SIG-M5 treated with dmso at 0.1 percent for 504 hours (cell line): ENCODE measurements around the gene LRP11.
"Not testable (repeated sequence)": the region's sequence is repeated elsewhere in the genome, so short reads cannot be mapped to it uniquely, and the experiment has no call there.

Experiments used
- DNase-seq: peaks from one replicate; lab custom pipeline; 2025; ENCODE audit not compliant: unreplicated experiment; lab: John Stamatoyannopoulos, UW

LRP11 gene, protein sequence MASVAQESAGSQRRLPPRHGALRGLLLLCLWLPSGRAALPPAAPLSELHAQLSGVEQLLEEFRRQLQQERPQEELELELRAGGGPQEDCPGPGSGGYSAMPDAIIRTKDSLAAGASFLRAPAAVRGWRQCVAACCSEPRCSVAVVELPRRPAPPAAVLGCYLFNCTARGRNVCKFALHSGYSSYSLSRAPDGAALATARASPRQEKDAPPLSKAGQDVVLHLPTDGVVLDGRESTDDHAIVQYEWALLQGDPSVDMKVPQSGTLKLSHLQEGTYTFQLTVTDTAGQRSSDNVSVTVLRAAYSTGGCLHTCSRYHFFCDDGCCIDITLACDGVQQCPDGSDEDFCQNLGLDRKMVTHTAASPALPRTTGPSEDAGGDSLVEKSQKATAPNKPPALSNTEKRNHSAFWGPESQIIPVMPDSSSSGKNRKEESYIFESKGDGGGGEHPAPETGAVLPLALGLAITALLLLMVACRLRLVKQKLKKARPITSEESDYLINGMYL

DNA sequence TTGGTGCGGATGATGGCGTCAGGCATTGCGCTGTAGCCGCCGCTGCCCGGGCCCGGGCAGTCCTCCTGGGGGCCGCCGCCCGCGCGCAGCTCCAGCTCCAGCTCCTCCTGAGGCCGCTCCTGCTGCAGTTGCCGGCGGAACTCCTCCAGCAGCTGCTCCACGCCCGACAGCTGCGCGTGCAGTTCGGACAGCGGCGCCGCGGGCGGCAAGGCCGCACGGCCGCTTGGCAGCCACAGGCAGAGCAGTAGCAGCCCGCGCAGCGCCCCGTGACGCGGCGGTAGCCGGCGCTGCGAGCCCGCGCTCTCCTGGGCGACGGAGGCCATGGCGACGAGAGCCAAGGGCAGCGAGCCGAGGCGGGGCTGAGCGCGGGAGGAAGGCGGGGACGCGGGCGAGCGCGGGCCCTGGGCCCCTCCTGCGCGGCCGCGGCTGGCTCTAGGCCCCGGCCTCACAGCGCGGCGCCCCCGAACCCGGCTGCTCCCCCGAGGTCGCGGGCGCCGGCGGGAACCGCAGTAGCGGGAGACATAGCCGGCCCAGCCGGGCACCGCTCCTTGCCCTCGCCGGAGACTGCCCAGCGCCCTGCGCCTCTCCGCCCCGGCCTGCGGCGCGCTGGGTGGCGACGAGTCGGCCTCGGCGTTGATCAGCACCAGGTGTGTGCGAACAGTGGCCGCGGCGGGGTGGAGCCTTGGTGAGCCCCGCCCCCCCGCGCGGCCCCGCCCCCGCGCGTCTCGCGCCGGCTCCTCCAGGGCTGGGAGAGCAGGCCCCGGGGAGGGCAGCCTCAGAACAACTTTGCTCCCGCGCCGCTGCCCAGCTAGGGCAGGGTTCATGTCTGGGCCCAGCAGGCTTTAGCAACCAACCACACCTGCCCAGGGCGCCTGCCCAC lies at the start of gene LRP11:
Gene LRP11, minus strand, starts transcription at position 662 of the 880 bp plus-strand sequence. Its CDS starts 339 bp downstream, at position 323.
- DNase-seq: peak; percentile 66

DNA sequence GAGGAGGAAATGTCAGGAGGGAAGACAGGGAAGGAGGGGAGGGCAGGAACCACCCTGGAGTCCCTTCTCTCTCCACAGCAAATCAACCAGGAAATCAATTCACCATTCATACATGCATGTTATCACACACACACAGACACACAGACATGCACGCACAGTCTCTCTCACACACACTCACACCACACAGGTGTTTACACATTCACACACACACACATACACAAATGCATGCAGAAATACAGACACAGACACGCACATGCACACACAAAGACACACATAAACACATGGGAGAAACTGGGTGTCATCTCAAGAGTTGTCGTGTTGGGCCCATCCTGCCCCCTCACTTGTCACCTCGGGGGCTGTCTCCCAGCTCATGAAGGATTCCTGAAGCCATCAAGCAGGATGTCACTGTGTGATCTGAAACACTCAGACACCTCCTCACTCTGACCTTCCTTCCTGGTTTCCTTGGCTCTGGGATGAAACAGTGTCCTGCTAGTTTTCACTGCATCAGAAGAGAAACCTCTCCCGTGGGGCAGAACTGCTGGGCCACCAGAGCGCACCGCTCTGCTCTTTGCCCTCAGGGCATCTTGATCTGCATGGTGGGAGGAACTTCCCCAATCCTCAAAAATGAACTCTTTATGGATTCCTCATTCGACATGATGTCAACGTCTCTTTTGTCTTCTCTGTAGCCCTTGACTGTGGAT lies 49.5 kb upstream of the LRP11 start:
- no peak for DNase-seq

DNA sequence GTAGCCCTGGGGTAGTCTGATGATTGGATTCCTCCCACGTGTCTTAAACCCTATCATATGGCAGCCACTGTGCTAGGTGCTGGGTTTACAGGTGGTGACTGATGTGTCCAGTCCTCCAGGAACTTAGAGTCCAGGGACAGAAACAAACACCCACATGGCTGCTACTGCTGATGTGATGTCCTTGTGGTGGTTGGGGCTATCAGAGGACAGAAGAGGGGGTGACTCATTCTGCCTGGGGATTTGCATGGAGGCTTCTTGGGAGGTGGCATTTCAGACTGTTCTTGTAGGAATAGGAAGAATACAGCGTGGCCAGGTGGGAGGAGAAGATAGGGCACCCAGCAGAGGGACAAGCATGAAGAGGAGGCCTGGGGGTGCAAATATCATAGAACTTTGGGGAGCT lies 48.9 kb upstream of the LRP11 start:
- DNase-seq: no peak

DNA sequence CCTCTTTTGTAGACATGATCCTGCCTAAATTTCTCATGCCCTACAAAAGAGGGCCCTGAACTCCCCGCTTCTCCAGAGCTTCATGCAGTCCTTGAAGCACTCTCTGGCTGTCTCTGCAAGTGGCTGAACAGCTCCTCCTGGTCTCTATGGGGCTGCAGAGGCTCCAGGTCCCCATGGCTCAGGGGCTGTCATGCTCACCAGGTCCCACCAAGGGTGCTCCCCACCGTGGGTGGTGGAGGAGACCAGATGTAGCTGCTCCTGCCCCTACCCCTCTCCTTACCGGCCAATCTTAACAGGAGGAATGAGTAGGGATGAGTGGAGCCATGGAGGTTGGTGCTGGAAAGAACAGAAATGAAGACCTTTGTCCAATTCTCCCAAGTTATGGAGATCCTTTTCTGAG lies 48.5 kb upstream of the LRP11 start:
- not testable (repeated sequence) for DNase-seq

DNA sequence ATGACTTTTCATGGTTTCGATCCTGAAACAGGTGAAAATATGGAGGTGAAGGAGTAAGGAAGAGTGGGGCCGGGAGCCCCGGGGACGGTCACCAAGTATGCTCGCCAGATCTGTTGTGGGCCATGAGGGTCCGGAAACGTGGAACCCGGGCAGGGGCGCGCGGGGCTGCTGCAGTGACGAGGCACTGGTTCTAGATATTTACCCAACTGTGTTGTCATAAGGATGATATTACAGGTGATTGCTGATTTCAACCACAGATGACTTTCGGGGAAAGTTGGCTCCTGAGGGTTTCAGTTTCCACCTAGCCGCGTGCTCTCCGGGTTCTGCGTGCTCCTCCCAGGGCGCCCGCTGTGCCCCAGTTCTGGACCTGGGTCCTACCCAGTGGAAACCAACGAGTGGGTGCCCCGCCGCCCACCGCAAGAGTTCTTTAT lies 46.6 kb upstream of the LRP11 start:
- DNase-seq: no peak

DNA sequence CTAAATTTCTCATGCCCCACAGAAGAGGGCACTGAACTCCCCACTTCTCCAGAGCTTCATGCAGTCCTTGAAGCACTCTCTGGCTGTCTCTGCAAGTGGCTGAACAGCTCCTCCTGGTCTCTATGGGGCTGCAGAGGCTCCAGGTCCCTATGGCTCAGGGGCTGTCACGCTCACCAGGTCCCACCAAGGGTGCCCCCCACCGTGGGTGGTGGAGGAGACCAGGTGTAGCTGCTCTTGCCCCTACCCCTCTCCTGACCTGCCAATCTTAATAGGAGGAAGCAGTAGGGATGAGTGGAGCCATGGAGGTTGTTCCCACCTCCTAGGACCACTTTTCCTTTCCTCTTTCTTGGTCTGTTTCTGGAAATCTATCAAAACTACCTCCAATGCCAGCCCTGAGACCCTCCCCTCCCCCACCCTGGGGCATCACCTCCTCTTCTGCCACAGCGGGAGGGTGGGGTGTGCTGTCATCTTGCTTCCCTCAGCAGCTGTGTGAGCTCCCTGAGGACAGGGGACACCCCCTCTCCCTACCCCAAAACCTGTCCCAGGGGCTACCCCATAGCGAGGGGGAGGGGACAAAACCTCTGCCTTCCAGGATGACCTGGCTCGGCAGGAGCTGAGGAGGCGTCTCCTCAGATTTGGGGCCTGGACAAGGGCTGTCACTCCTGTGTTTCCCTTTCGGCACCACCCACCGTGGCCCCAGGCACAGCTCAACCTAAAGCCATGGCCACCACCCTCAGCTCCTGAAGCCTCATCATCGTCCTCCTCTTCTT lies 45.7 kb upstream of the LRP11 start:
- no peak for DNase-seq

DNA sequence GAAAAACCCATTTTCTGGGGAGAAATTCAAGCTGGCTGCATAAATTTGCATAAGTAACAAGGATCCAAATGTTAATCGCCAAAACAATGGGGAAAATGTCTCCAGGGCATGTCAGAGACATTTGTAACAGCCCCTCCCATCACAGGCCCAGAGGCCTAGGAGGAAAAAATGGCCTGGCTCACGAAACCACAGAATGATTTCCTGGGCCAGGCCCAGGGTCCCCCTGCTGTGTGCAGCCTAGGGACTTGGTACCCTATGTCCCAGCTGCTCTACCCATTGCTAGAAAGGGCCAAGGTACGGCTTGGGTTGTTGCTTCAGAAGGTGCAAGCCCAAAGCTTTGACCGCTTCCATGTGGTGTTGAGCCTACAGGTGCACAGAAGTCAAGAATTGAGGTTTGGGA lies 44.3 kb upstream of the LRP11 start:
- not testable (repeated sequence) for DNase-seq

DNA sequence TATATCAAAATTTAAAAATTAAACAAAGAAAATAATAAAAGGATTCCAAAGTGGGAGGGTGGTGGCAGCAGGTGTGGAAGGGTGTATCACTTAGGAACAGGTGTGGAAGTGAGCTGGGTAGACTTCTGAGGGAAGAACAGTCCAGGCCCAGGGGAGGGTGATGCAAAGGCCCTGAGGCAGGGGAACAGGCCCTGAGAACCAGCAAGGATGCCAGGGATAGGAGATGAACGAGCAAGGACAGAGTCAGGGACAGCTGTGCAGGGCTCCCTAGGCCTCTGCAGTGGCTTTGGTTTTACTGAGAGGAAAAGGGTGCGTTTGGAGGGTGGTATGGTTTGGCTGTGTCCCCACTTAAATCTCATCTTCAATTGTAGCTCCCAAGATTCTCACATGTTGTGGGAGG lies 43.2 kb upstream of the LRP11 start:
- no peak for DNase-seq

DNA sequence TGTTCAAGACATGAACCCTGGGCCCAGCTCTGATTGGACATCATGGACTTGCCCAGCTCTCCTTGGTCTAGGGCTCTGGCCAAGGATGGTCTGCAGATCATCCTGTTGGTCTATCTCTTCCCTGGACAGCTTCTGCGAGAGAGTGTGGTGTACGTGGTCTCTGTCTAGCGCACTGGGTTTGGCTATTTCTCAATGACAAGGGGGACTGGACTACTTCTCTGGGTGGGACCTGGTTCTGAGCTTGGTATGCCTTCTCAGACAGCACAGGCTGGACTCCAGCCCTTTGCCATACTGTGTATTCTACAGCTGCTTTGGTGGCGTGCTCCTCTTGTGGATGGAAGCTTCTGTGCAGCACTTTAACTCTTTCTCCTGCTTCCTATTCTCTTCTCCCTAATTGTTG lies 42.2 kb upstream of the LRP11 start:
- DNase-seq: no peak

DNA sequence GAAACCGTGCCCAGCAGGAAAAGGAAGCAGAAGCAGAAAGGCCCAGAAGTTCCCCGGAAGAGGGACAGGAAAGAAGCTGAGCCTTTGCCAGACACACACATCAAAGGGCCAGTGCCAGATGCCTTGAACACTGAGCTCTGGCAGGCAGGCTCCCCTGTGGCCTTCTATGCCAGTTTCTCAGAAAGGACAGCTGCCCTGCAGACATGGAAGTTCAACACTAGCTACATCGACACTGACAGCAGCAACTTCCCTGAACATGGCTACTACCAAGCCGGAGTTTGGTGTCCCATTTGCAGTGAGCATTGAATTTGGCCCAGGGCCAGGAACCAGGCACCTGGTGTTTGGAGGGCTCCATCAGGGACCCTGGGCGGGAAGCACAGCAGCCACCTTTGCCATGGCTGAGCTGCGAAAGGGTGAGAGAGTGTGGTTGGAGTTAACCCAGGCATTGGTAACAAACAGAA lies 41.8 kb upstream of the LRP11 start:
- DNase-seq: no peak

DNA sequence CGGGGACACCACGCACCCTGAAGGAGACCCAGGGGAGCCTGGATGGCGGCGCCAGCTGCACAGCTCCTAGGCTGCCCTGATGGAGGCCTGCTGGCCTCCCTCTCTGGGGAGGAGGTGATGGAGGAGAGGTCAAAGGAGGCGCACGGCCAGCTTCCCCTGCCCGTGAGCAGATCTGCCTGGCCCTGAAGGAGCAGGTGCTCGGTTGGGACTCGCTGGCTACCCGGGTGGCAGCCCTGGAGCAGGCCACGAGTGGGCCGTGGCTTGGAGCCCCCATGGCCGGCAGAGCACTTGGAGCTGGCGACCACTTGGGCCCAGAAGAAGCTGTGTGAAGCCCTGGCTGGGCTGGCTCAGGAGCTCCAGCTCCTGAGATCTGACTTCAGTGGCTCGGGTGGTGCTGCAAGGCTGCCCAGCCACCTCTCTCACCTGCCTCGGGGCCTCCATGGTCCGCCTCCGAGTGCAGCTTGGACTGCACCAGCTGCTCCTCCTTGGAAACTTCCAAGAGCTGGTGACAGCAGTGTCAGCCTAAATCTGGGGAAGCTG lies 41.3 kb upstream of the LRP11 start:
- no peak for DNase-seq

DNA sequence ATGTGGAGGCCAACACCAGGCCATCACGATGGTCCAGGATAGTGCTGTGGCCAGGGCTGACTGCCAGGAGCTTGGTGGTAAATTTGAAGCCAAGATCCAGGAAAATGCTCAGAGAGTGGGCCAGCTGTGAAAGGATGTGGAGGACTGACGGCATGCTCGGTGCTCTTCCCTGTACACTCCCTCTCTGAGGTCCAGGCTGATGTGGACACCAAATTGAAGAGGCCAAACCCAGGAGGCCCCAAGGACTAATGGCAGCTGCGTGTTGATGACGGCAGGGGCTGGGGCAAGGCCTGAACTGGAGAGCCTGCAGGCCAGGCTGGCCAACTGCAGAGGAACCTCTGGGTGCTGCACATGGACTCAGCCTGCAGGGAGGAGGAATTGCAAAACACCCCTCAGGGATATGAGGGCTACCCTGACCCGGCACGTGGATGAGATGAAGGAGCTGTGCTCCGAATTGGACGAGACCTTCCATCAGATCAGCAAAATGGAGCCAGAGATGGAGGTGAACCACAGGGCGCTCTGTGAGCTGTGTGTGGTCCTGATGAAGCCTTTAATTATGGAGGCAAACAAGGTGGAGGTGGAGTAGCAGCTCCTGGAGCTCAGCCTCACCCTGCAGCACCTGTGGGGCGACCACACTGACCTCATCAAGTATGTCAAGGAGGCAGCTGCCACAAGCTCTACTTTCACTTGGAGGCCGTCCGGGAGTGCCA lies 40.7 kb upstream of the LRP11 start:
- no peak for DNase-seq

DNA sequence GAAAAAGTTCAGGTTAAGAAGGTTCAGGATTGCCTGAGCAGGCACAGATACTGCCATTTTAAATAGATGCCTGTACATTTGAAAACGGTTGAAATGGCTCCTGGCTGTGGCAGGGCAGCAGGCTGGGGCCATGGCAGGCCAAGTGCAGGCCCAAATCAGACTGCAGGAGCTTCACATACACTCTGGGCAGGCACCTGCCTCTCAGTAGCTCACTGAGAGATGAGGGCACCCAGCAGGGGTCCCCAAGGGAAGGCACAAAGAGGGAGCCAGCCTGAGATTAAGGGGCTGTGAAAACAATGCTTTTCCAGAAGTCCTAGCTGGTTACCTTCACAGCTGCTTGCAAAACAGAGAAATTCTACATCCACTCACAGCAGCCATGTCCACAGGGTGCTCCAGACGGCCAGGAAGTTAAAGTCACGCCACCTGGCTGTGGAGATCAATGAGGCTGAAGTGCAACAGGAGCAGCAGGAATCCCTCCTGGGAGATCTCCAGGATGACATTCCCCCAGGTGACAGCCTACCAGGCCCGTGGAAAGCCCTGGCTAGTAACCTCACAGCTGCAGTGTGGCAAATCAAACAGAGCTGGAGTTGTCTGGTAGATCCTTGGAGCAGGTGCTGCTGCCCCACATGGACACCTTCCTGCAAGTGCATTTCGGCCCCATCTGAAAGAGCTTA lies 39.9 kb upstream of the LRP11 start:
- DNase-seq: no peak

DNA sequence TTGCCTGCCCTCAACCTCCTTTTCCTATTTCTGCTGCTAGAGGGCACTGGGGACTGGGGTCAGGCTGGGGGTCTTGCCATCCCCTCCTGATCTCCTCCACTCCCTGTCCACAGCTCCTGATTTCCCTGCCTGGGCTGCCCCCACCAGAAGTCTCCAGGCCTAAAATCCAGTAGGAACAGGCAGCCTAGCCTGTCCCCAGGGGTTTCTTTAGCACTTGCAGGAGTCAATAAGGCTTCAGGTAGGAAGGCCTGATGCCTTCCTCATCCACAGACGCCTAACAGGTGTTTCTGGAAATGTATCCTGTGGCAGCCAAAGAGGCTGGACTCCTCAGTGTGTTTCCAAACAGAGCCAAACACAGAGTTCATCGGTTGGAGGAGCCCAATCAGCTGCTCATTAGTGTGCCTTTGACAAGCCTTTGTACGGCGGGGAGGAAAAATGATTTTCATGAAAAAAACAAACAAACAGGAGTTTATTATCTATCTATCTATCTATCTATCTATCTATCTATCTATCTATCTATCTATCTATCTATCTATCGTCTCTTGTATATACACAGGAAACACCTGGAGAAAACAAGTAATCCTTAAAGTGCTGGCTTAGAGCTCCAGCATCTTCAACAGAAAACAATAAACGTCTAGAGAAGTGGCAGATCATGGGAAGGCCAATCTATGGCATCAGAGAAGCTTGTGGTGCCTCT lies 37.4 kb upstream of the LRP11 start:
- no peak for DNase-seq

DNA sequence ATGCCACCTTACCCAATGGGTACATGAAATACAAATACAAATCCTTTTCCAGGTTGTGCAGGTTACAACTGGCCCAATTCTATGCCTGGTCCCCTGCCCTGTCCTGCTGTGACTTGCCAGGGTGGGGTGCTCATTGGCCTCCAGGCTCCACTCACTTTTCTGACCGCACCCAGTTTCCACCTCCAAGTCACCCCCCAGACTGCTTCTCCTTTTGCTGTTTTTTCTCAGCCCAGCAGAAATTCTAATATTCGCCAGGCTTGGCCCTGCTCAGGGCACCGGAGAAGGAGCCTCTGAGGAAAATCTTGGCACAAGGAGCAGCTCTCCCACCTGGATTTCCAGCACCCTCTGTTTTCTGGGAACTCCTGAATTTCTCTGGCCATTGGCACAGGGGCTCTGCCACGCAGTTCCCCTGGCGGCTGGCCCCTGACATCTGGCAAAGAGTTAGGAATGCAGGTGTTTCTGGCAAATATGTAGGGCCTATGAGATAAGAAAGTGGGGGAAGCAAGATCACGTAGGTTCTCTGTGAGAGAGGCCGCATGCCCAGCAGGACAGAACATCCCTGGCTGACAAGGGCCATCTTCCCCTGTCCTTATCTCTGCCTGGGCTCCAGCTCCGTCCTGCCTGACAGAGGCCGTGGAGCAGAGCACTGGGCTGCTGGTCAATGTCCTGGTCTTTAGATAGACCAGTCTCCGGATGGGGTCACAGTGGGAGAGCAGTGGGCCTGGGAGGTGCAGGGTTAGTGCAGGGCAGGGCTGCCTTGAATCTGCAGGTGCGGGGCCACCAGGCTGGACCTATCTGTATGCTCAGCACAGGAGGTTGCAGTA lies 36.7 kb upstream of the LRP11 start:
- no peak for DNase-seq

DNA sequence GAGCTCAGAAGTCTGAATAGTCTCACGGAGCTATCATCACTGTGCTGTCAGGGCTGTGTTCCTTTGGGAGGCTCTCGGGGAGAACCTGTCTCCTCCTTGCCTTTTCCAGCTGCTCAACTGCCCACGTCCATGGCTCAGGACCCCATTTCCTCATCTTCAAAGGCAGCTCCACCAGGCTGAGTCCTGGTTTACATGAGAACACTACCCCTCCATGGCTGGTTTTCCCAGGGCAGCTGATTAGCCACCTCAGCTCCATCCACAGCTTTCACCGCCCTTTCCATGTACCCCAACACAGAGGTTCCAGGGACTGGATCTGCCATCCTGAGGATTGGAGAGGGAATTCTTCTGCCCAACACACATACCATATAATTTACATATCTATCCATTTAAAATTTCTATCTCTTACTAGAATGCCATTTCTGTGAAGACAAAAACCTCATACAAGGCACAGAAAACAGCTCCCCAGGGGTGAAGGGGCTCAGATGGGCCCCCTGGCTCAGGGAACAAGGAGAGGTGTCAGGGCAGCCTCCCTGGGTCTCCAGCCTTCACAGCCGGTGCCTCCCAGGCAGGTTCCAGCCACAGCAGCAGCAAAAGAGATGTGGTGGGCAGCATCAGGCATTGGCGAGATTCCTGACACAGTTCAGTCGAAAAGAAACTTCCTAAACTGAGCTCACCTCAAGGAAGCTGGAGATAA lies 35.9 kb upstream of the LRP11 start:
- no peak for DNase-seq

DNA sequence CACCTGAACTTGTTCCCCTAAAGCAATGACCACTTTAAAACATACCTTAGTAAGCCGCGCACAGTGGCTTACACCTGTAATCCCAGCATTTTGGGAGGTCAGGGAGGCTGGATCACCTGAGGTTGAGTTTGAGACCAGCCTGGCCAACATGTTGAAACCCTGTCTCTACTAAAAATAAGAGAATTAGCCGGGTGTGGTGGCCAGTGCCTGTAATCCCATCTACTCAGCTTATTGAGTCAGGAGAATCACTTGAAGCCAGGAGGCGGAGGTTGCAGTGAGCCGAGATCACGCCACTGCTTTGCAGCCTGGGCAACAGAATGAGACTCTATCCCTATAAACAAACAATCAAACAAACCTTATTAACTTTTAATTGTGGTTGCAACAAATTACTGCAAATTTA lies 35.3 kb upstream of the LRP11 start:
- no peak for DNase-seq
